Skeletal muscle satellite cell (primary cell): ENCODE data around the gene GPC6.
A peak's percentile ranks its signal among the peaks of the same experiment; 100 is the strongest.

ENCODE experiments used
- H3K27me3 ChIP-seq: 2 replicates; pipeline ENCODE4 v1.7.0; 2013; ENCODE audit warnings: low read length; ENCODE audit not compliant: control insufficient read depth, insufficient read depth
- H3K36me3 ChIP-seq: 2 replicates; pipeline ENCODE4 v1.7.0; 2013; ENCODE audit warnings: mild to moderate bottlenecking, control low read depth, low read length; ENCODE audit not compliant: insufficient read depth
- H3K4me1 ChIP-seq: 2 replicates; pipeline ENCODE4 v1.7.0; 2013; ENCODE audit warnings: low read length; ENCODE audit not compliant: control insufficient read depth, insufficient read depth
- H3K4me2 ChIP-seq: 2 replicates; pipeline ENCODE4 v1.7.0; 2013; ENCODE audit warnings: mild to moderate bottlenecking, low read length
- H3K4me3 ChIP-seq: 2 replicates; pipeline ENCODE4 v1.7.0; 2013; ENCODE audit warnings: low read length
- H3K9ac ChIP-seq: 2 replicates; pipeline ENCODE4 v1.7.0; 2013; ENCODE audit warnings: mild to moderate bottlenecking, low read depth, low read length, moderate library complexity
- H3K9me3 ChIP-seq: replicated peaks from 2 replicates; pipeline ENCODE4 v1.7.0; 2013; ENCODE audit warnings: mild to moderate bottlenecking, control low read depth, low read length

The GPC6 gene

DNA sequence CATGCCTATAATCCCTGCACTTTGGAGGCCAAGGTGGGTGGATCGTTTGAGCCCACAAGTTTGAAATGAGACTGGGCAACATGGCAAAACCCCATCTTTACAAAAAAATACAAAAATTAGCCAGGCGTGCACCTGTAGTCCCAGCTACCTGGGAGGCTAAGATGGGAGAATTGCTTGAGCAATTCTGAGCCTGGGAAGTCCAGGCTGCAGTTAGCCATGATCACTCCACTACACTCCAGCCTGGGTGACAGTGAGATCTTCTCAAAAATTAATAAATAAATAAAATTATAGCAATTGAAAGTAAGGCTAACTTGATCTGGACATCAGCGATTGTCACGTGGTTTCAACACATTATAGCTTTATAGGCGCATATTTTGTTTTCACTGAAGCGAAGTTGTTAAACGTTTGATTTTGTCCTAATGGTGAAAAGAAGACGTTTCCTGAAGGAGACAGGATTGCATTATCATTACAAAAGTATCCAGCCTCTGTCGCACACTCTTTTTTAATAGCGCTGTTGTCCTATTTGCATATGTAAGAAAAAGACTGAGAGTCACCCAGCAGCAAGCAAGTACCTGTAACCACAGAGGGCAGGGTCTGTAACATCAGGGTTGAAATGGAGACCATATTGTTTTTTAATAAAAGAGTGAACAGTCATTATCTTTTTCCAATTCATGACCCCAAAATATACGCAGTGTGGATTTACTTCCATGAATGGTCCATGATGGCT lies 917.2 kb downstream of the GPC6 start:
- Histone ChIP-seq H3K4me1 (peaks cover under 1% of the 10 kb centered on the region), H3K9me3 (no peaks in the 10 kb centered on the region), H3K4me2 (no peak overlapping the region), H3K9ac (no peak overlapping the region), H3K36me3 (no peaks in the 10 kb centered on the region), H3K4me3 (no peak overlapping the region), H3K27me3 (no peaks in the 10 kb centered on the region)

- Histone ChIP-seq H3K4me3 (no peak overlapping the region), H3K4me1 (peaks cover 3% of the 10 kb centered on the region), H3K9ac (no peak overlapping the region), H3K4me2 (no peak overlapping the region), H3K9me3 (no peaks in the 10 kb centered on the region), H3K27me3 (no peaks in the 10 kb centered on the region), H3K36me3 (no peaks in the 10 kb centered on the region)
Observed at GRCh38 chr13:94145966-94146365, 919.4 kb downstream of the GPC6 start.

DNA sequence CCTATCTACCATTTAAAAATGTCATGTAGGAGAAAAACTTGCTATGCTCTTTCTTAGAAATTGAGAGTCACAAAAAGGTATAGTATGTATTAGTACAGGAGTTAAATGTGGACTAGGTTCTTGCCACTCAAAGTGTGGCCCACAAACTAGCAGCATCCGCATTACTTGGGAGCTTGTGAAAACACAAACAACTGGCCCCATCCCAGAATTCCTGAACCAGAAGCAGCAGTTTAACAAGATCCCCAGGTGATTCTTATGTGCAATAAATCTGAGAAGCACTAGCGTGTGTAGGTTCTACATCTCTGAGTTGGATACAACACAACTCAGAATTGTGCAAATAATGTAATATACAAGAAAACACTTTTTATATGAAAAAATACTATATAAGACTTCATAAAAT lies 927.0 kb downstream of the GPC6 start:
- Histone ChIP-seq H3K4me3 (no peak overlapping the region), H3K9ac (no peak overlapping the region), H3K27me3 (no peaks in the 10 kb centered on the region), H3K4me2 (no peak overlapping the region), H3K9me3 (no peaks in the 10 kb centered on the region), H3K4me1 (peaks cover 10% of the 10 kb centered on the region), H3K36me3 (no peaks in the 10 kb centered on the region)

DNA sequence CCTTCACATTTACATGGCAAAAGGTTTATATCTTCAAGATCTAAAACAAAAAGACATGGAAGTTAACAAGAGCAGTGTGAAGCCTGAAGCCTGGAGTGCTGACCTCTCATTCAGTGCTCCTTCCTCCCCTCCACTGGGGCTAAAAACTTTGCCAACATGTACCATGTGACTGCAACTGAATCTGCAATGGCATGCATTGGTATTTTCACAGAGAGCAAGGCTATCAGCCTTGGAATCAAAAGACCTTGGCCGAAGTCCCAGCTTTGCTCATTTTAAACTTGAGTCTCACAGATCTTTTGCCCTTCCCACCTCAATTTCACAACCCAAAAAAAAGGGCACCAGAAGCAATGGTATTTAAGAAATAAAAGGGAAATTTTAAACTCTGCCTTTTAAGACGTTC lies 927.8 kb downstream of the GPC6 start:
- no peak overlapping the region for H3K9ac ChIP-seq
- no peaks in the 10 kb centered on the region for H3K9me3 ChIP-seq
- H3K27me3 ChIP-seq, result no peaks in the 10 kb centered on the region
- no peak overlapping the region for H3K4me2 ChIP-seq
- no peaks in the 10 kb centered on the region for H3K36me3 ChIP-seq
- H3K4me1 ChIP-seq, result peaks cover 8% of the 10 kb centered on the region
- no peak overlapping the region for H3K4me3 ChIP-seq

DNA sequence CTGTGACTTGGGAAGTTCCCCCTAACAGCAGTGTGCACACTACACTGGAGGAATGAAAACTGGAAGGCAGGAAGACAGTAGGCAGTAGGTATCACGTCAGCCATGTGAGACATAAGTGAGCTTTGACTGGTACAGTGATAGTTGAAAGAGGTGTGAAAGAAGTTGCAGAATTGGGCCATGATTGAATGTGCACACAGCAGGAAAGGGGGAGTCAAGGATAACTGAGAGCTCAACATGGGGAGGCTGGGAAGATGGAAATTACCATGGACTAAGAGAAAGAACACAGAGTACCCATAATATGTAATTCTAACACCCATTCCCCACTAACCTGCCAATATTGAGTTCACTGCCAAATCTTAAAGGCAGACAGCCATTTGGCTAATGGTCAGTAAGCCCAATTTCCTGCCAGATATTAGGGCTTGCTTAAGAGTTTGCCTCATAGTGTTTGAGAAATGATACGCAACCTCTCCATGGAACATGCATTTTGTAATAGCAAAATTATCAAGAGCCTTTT lies 931.2 kb downstream of the GPC6 start:
- no peaks in the 10 kb centered on the region for H3K36me3 ChIP-seq
- H3K27me3 ChIP-seq, result no peaks in the 10 kb centered on the region
- H3K9ac ChIP-seq, result no peak overlapping the region
- H3K4me3 ChIP-seq, result no peak overlapping the region
- no peak overlapping the region for H3K4me2 ChIP-seq
- H3K4me1 ChIP-seq, result peaks cover 8% of the 10 kb centered on the region
- no peaks in the 10 kb centered on the region for H3K9me3 ChIP-seq

DNA sequence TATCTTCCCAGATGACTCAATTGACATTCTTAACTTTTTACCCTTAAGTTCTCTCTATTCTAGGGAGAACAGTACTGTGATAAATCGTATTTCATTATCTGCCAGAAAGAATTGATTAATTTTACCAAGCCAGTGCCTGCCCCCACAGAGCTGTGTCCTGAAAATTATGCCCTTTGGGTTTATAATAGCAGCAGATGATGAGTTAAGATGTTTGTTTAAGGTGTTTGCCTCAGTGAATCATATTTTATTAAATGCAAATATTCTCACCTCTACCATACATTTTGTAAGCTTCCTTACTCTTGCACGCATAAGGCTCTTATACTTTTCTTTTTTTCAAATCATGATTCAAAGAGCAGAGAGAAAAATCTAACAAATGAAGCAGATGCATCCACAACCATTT lies 934.3 kb downstream of the GPC6 start:
- no peak overlapping the region for H3K4me3 ChIP-seq
- no peak overlapping the region for H3K9ac ChIP-seq
- H3K9me3 ChIP-seq, result no peaks in the 10 kb centered on the region
- H3K4me2 ChIP-seq, result no peak overlapping the region
- no peaks in the 10 kb centered on the region for H3K4me1 ChIP-seq
- no peaks in the 10 kb centered on the region for H3K27me3 ChIP-seq
- H3K36me3 ChIP-seq, result no peaks in the 10 kb centered on the region

GRCh38 chr13:94162289-94162688 lies 935.7 kb downstream of the GPC6 start:
- Histone ChIP-seq H3K9me3 (no peaks in the 10 kb centered on the region), H3K36me3 (no peaks in the 10 kb centered on the region), H3K4me3 (no peak overlapping the region), H3K27me3 (no peaks in the 10 kb centered on the region), H3K4me1 (no peaks in the 10 kb centered on the region), H3K4me2 (no peak overlapping the region), H3K9ac (no peak overlapping the region)

DNA sequence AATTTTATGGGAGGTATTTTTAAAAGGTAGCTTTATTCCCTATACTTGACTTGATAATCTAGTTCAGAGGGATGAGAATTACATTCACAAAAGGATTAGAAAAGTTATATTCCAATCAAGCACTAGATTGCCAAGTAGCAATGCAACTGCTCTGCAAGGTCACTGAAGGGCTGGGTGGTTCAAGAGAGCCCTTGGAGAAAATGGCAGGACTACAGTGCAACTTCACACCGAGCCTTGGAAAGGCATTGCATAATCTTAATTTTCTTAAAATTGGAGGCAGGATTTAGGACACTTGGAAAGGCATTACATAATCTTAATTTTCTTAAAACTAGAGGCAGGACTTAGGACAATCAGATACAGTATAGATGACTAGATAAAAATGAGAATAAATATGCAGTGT lies 936.9 kb downstream of the GPC6 start:
- Histone ChIP-seq H3K4me3 (no peak overlapping the region), H3K9me3 (no peaks in the 10 kb centered on the region), H3K4me2 (no peak overlapping the region), H3K4me1 (no peaks in the 10 kb centered on the region), H3K27me3 (no peaks in the 10 kb centered on the region), H3K36me3 (no peaks in the 10 kb centered on the region), H3K9ac (no peak overlapping the region)

GRCh38 chr13:94168783-94169453 lies 942.3 kb downstream of the GPC6 start:
- no peaks in the 10 kb centered on the region for H3K27me3 ChIP-seq
- H3K4me1 ChIP-seq, result peaks cover 19% of the 10 kb centered on the region
- H3K9me3 ChIP-seq, result no peaks in the 10 kb centered on the region
- H3K4me3 ChIP-seq, result no peak overlapping the region
- no peak overlapping the region for H3K9ac ChIP-seq
- H3K36me3 ChIP-seq, result no peaks in the 10 kb centered on the region
- H3K4me2 ChIP-seq, result peak overlapping the region; percentile 43

- Histone ChIP-seq H3K9ac (no peak overlapping the region), H3K4me2 (peak overlapping the region; percentile 43), H3K36me3 (no peaks in the 10 kb centered on the region), H3K27me3 (no peaks in the 10 kb centered on the region), H3K4me1 (peaks cover 19% of the 10 kb centered on the region), H3K9me3 (no peaks in the 10 kb centered on the region), H3K4me3 (no peak overlapping the region)
Observed at GRCh38 chr13:94169454-94170144, 943.0 kb downstream of the GPC6 start.

- no peaks in the 10 kb centered on the region for H3K9me3 ChIP-seq
- H3K36me3 ChIP-seq, result no peaks in the 10 kb centered on the region
- H3K9ac ChIP-seq, result no peak overlapping the region
- H3K4me1 ChIP-seq, result peaks cover 19% of the 10 kb centered on the region
- no peak overlapping the region for H3K4me3 ChIP-seq
- no peak overlapping the region for H3K4me2 ChIP-seq
- H3K27me3 ChIP-seq, result no peaks in the 10 kb centered on the region
Observed at GRCh38 chr13:94170145-94170571, 943.6 kb downstream of the GPC6 start.
